Right lobe of liver (tissue), 6 donors: ENCODE results near the gene SH3RF1. TPM values are rescaled to one million over a fixed set of nuclear protein-coding genes. Genes with fewer than 3 reads are reported as not detected.

Experiments
- ATAC-seq, 4 donors: fragments of 200-7000 bp; cut with Tn5 transposase; one replicate each; pipeline ENCODE4 v1.9.1; 2020; ENCODE audit warnings: mild to moderate bottlenecking in 4 of 4, moderate library complexity in 4 of 4
- DNase-seq, 3 donors: peaks; one replicate each; pipeline ENCODE4 v3.0.0-alpha.2; 2020
- H3K27ac ChIP-seq, 3 donors: fragments of 200-600 bp; one replicate each; pipeline ENCODE4 v1.8.0; 2022
- H3K27me3 ChIP-seq, 2 donors: fragments of 200-600 bp; one replicate each; pipeline ENCODE4 v1.8.0; 2022
- H3K36me3 ChIP-seq, 4 donors: fragments of 200-600 bp; sonication (generic) in 1 of 4; one replicate each; pipeline versions ENCODE4 v1.5.1 to v1.8.0; 2017 to 2022; ENCODE audit warnings: control low read depth in 1 of 4
- H3K4me1 ChIP-seq, 4 donors: fragments of 200-600 bp; sonication (generic) in 1 of 4; one replicate each; pipeline versions ENCODE4 v1.5.1 to v1.8.0; 2017 to 2022; ENCODE audit warnings: control low read depth in 1 of 4
- H3K4me3 ChIP-seq, 3 donors: fragments of 200-600 bp; one replicate each; pipeline ENCODE4 v1.8.0; 2022
- H3K9me3 ChIP-seq, 4 donors: fragments of 200-600 bp; sonication (generic) in 1 of 4; one replicate each; pipeline versions ENCODE4 v1.5.1 to v1.8.0; 2017 to 2022; ENCODE audit warnings: control low read depth in 1 of 4
- CTCF ChIP-seq, 4 donors: fragments of 200-600 bp in 3 of 4; fragments of 450-650 bp in 1 of 4; IDR thresholded peaks; one replicate each; pipeline versions ENCODE4 v1.5.1 to v1.8.0; 2016 to 2022; ENCODE audit warnings: antibody characterized with exemption in 4 of 4, mild to moderate bottlenecking in 2 of 4
- POLR2A ChIP-seq: fragments of 450-650 bp; IDR thresholded peaks from one replicate; pipeline ENCODE4 v1.6.1; 2017; ENCODE audit warnings: antibody characterized with exemption, mild to moderate bottlenecking
- WGBS: methylation state at CpG from one replicate; pipeline ENCODE4 v1.1.6; 2018; ENCODE audit warnings: low coverage, low lambda C conversion rate; ENCODE audit not compliant: insufficient coverage; ENCODE audit errors: missing lambda C conversion rate; 5-methylcytosine and 5-hydroxymethylcytosine counted together
- intact Hi-C, 2 donors: fragments of 100-400 bp; cut with DNase I; formaldehyde crosslinking; loops; one replicate each; pipeline versions ENCODE4 v1.11.2 to v1.14.1; 2022
- total RNA-seq, 6 experiments: library from RNA; depleted of rRNA in 2 of 6; stranded (reverse); fragments of >200 nt in 2 of 6; fragmentation: NEBNext Ultra II Directional in 3 of 6; extraction: Animal tissue kit (Norgen Biotek cat#: 25700) in 3 of 6; gene quantifications; one replicate each; pipeline versions ENCODE4 v1.1.0 to v1.2.4, GENCODE V29; 2016 to 2023
- donor health status: DM: no; HTN: yes; CAD: no.
- donor health status: DM: no; HTN: no; CAD: no.
- donor health status: DM: no; HTN: no; CAD: no.
- donor health status: DM: no; HTN: yes; CAD: no.
- donor health status: DM: no; HTN: yes; CAD: no.

The SH3RF1 gene
- total RNA-seq, 6 experiments from 2014 or later = 5.5 to 11.0 (median 7.3) TPM

- no peaks in the 10 kb centered on the region for H3K27me3 ChIP-seq
- ATAC-seq (no peak), DNase-seq (no peak)
- no peaks in the 10 kb centered on the region for H3K9me3 ChIP-seq
- no peaks in the 10 kb centered on the region for H3K4me1 ChIP-seq
- intact Hi-C loops = no loop called here
- no peak overlapping the region for H3K27ac ChIP-seq
- TF ChIP-seq CTCF (IDR thresholded peaks at IDR 0.05) (no peak), POLR2A (no peak)
- 92% methylated on average over 4 of the region's 4 CpGs for WGBS
- H3K4me3 ChIP-seq = no peak overlapping the region
- H3K36me3 ChIP-seq = peaks cover 0 to 6% (median 1%) of the 10 kb centered on the region in 4 donors
Observed at GRCh38 chr4:169158046-169158445, 112.7 kb downstream of the SH3RF1 start.

GRCh38 chr4:169156392-169156791 is 114.4 kb downstream of the SH3RF1 start:
- H3K27ac ChIP-seq = no peak overlapping the region

GRCh38 chr4:169154121-169154520 is 116.6 kb downstream of the SH3RF1 start:
- no peak for ATAC-seq
- WGBS = 56% methylated on average over 2 of the region's 2 CpGs
- H3K27ac ChIP-seq = no peak overlapping the region
- no peak overlapping the region for H3K4me3 ChIP-seq
- H3K36me3 ChIP-seq = peaks cover 0 to 6% (median 1%) of the 10 kb centered on the region in 4 donors
- no peaks in the 10 kb centered on the region for H3K27me3 ChIP-seq
- TF ChIP-seq CTCF (IDR thresholded peaks at IDR 0.05) = no peak
- TF ChIP-seq POLR2A = no peak
- H3K4me1 ChIP-seq = no peaks in the 10 kb centered on the region
- intact Hi-C loops = no loop called here
- no peaks in the 10 kb centered on the region for H3K9me3 ChIP-seq
- no peak for DNase-seq

More at GRCh38 chr4:169156392-169156791, 114.4 kb downstream of the SH3RF1 start:
- Histone ChIP-seq H3K36me3 (peaks cover 0 to 6% (median 1%) of the 10 kb centered on the region in 4 donors), H3K9me3 (no peaks in the 10 kb centered on the region), H3K27me3 (no peaks in the 10 kb centered on the region), H3K4me1 (no peaks in the 10 kb centered on the region), H3K4me3 (no peak overlapping the region)
- ATAC-seq (no peak), DNase-seq (no peak)
- WGBS = 95% methylated on average over 3 of the region's 3 CpGs
- no peak for TF ChIP-seq CTCF (IDR thresholded peaks at IDR 0.05)
- TF ChIP-seq POLR2A = no peak
- intact Hi-C loops = no loop called here

GRCh38 chr4:169153481-169154087 is 117.2 kb downstream of the SH3RF1 start:
- Histone ChIP-seq H3K4me1 (no peaks in the 10 kb centered on the region), H3K27ac (no peak overlapping the region), H3K9me3 (no peaks in the 10 kb centered on the region), H3K36me3 (peaks cover 0 to 6% (median 1%) of the 10 kb centered on the region in 4 donors), H3K27me3 (no peaks in the 10 kb centered on the region), H3K4me3 (no peak overlapping the region)
- TF ChIP-seq CTCF (IDR thresholded peaks at IDR 0.05) (no peak), POLR2A (no peak)
- intact Hi-C loops = no loop called here
- ATAC-seq = no peak
- WGBS = 92% methylated on average over 2 of the region's 2 CpGs
- DNase-seq = no peak
